GM18520 (cell line): ENCODE data around the gene TMTC1.

Source experiments
- ATAC-seq: cut with Tn5 transposase; IDR thresholded peaks from one replicate; pipeline ENCODE4 v1.9.1; 2021; ENCODE audit not compliant: unreplicated experiment

The TMTC1 gene

DNA sequence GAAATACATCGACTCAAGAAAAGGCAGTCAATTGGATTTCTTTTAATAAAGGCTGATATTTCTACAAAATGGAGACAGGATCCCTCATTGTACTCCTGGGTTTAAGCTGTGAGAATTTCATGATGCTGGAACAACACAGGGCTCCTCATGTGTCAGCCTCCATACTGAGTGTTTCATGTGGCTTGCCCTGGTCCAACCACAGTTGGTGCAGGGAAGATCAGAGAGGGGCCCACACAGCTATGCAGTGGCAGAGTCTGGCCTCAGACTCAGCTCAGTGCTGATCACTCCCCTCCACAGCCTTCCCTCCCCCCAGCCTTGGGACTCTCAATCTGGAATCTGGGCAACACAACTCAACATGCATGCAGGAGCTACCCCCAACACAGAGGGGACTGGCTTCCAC lies 163.7 kb downstream of the TMTC1 start:
- ATAC-seq, result no peak

DNA sequence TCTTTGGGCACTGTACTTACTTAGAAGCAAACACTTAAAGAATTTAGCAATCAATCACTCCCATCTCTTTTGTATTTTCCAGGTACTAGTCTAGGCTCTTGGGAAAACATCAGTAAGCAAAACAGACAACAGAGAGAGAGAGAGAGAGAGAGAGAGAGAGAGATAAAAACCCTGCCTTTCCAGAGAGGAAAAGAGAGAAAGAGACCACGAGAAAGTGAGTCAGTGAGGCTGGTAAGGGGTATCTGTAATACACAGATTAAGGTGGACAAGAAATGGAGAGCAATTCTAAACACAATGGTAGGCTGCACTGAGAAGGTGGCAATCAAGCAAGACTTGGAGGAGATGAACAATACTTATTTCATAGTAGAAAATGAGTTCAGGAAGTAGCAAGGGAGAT lies 166.3 kb downstream of the TMTC1 start:
- ATAC-seq, result no peak

DNA sequence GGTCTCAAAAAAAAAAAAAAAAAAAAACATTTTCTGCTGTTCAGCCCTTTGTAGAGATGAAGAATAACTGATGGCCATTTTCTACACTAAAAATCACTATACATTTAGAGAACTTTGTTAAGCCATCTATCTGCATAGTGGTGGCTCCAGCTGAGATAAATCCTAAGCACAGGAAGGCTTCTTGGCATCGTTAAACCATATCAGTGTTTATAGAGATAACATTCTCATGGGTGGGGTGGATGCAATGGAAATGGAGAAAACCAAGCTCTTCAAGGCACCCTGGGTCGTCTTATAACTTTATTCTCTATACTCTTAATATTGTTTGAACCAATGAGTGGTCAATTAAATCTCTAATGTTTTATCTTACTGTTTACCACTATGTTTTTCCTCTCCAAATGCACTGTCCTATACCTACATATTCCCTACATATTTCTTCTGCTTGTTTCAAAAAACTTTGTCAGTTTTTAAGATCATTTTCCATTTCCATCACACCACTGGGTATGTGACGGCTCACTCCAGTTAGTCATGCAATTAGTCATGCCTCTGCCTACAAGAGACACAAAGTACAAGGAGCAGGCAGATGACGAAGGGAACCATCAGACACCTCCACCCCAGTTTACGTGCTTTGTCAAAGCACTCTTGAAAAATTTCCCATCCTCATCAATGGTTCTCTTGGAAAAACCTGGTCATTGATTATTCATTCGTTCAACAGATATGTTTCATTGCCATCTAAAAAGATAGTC lies 166.9 kb downstream of the TMTC1 start:
- no peak for ATAC-seq

DNA sequence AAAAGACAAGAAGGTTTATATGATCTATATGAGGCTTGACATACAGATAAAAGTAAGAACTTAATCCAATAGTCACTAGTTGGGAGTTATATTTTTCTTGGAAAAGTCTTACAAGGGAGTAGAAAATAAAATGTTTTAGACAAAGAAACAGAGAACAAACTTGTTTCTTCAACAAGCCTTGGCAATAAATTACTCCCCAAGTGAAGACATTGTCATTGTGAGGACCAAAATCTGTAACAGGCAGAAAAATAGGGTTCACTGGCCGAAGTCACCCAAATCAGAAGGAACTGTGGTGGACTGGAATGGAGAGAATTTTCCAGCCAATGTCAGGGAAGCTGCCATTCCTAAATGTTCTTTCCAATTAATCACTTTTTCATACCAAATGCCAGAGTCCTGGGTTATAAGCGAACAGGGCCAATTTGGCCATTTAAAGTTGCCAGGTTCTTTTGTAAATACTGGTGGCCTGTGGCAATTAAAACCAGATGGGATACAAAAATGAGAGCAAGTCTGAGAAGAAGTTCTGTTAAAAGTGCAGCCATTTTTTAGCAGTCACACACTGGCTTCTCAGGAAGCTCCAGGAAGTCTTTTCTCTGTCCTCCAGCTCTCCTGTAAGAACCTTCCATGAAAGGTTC lies 168.9 kb downstream of the TMTC1 start:
- ATAC-seq, result no peak

DNA sequence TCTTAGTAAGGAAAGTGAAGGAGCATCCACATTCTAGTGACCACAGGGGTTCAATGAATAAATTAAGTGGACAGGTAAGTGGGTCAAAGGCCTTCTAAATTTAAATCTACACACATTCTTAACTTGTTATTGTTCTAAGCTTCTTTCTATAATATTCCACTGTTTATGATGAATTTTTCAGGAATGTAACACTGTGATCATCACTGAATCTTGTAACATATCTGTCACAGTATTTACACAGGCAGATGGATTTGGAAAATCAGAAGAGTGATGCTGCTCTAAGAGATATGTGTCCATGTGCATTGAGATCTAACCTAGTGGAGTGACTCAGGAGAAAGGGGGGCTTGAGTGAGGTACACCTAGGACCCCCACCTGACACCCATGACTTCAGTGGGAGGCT lies 170.8 kb downstream of the TMTC1 start:
- ATAC-seq, result no peak

DNA sequence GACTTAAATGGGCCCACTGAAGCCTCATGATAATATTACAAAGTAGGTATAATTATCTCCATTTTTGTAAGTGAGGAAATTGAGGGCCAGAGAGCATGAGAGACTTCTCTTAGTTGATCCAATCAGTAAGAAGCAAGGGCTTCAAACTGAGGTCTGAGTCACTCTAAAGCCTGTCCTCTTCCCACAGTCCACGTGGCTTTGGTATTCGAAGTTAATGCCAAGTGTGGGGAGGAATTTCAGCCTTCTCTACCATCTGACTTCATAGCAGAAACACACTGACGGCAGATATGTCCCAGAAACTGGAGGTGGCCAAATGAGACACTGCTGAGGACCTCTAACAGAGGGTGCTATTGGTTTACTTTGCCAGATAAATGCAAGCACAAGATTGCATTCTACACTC lies 171.8 kb downstream of the TMTC1 start:
- no peak for ATAC-seq

DNA sequence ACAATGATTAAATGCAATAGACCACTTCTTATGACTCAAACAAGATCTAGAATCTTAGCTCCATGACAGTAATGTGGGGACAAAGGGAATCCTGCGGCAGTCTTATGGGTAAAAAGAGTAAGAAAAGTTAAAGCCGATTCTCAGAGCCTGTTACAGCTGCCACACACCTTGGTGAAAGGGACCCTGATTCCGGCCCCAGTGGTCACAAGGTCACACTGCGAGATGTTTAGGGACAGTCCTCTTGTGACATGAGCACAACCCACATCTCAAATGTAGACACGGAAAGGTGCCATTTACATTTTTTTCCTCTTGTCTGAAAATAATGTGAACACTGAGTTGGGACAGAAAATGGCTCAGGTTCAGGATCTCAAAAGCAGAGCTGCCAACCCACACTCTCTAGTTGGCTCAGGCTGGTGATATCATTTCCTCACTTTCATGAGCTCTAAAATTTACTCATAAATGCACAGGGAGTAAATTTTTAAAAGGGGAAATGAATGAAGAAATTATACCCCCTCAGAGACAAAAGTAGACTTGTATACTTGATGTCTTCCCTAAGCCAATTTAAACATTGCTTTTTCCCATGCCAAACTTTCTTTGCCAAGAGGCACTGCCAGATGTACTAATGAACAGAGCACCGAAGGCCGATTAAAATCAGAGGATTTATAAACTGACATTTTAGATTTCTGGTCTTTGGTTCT lies 173.1 kb downstream of the TMTC1 start:
- ATAC-seq, result no peak

DNA sequence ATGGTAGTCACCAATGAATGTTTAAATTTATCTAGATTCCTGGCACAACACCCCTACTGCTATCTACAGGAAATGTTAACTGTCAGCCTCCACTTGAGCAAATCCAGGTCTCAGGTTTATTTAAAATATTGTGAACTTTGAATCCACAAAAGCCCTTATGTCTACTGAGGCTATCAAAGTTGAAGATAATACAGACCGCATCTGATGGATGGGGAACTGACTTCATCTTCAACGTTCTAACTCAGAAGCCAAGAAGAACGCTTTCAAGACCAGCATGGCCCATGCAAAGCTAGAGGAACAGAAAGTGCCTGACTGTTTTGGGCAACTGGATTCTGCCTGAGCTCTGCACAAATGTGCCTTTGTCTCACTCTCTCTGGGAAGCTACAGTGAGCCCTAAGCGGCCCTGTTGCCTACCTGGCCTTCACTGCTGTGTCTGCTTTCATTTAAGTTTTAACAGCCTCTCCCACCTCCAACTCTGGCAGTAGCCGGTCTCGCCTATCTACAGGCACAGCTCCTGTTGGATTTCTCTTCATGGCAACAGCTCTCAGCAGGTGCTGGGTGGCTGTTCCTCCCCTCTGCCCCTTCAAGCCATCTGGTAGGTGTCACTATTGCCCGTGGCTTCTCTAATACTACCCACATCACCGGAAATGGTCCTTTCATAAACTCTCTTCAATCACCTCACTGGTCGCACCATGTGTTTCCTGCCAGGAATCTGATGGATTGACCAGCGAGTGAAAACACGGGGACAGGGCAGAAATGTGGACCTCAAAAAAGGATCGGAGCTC lies 174.1 kb downstream of the TMTC1 start:
- no peak for ATAC-seq

- ATAC-seq, result no peak
These were observed 175.2 kb downstream of the TMTC1 start for GRCh38 chr12:29608581-29608980.

DNA sequence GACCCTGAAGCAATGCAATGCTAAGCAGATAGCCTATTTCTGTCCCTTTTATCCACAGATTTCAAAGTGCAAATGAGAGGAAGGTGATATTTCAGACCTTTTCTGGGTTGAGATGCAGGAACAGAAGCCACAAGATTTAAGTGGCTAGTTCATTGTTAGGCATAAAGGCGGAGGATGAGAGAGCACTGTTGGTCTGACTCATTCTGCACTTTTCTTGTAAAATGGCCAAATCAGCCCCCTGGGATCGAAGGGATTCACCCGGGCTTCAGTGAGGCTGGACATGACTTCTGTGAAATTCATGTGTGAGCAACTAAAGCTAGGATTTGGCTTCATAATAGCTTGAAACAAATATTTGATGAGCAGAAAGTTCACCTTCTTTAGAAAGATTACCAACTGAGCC lies 184.4 kb downstream of the TMTC1 start:
- ATAC-seq, result no peak

DNA sequence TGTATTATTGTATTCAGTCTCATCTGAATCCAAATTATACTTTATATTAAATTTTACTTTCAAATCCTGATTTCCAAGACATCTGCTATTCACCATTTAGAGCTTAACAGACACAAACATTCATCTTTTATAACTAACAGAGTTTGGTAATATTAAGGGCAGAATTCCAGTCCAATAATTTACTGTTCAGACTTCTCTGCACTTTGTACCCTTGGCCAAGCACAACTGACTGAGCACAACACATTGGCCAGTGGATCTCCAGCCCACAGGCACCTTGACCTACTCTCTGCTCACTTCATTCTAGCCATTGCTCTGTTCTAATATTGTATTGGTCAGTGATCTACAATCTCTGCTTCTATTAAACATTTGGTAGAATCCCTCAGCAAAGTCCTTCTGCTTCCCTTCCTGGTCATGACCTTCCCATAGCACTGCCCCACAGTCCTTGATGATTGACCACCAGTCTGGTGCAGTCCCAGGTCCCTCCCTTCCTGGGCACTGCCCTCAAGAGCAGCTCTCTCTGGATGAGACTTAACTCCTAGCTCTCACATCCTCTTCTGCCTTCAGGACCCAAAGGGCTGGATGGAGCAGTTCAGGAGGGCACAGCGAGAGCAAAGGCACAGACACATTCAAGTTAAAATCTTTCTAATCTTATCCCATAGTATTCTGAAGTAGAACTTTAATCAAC lies 188.5 kb downstream of the TMTC1 start:
- no peak for ATAC-seq

DNA sequence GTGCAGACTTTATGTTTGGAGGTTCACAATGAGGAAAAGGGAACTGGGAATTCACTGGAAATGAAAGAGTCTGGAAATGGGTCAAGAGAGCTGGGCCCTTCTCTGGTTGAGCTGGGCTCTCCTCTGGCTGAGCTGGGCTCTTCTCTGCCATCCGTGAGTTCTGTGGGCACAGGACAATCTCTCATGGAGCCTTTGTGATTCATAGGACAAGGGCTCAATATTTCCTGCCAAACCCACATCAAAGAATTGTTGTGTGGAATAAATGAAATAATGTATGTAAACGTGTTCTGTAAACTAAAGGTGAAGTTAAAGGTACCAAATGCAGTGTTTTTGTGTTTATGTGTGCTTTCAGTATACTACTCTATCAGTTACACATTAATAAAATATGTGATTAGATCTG lies 190.7 kb downstream of the TMTC1 start:
- ATAC-seq, result no peak

GRCh38 chr12:29591140-29592020 lies 192.4 kb downstream of the TMTC1 start:
- no peak for ATAC-seq

GRCh38 chr12:29589851-29590250 lies 193.9 kb downstream of the TMTC1 start:
- ATAC-seq, result no peak

GRCh38 chr12:29589286-29589820 lies 194.4 kb downstream of the TMTC1 start:
- ATAC-seq, result no peak

DNA sequence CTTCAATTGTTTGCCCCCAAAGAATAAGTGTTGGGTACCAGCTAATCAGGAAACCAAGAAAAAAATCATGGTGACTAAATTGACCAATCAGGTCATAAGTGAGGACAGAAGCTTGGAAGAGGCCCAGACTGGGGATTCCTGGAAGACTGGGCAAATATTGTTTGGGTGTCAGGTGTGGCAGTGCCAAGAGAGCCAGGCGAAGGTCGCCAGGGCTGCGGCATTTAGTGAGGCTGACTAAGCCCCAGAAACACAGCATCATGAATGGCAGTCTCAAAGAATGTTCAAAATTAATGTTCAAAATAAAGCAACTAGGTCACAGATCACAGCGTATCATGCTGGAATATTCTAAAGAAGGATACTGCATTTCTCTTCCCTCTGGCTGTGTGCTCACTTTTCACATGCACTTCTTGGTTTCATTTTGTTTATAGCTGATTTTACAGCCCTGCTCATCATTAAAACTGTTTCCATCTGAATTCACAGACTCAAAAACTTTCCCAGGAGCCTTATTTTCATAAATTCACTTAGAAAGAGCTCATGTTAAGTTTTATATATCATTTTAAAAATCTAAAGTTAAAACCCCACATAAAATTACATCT lies 201.0 kb downstream of the TMTC1 start:
- ATAC-seq, result no peak

DNA sequence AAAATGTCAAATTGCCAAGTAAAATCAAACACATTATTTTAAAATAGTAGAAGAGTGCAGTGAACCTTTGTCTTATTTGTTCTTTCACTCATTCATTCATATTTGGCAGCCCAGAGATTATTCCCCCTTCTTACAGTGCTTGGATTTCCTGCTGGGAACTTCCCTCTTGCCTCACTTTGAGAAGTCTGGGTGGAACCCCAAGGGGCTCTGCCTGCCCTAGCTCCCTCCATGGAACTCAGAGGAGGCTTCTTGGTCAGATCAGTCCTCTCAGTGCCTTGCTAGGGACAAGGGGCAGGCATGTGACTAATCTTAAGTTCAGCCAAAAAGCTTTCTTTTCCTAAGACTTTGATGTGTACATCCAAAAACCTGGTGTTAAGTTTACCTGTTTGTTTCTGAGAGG lies 201.6 kb downstream of the TMTC1 start:
- no peak for ATAC-seq

DNA sequence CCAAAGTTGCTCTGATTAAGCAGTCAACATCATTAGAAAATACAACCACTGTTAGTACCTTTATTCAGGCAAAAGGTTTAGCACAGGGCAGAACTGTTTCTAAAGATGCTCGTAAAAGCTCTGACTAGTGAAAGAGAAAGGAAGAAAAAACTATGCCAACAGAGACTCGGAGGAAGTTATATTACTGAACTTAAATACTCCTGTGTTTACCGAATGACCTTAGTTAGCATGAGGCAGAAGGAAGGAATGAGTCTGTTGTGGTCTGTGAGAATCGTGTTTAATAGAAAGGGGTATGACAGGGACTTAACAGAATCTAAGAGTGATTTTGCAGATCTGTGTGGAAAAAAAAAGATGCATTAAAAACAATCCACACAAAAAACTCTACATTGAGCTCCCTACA lies 202.1 kb downstream of the TMTC1 start:
- ATAC-seq, result no peak

DNA sequence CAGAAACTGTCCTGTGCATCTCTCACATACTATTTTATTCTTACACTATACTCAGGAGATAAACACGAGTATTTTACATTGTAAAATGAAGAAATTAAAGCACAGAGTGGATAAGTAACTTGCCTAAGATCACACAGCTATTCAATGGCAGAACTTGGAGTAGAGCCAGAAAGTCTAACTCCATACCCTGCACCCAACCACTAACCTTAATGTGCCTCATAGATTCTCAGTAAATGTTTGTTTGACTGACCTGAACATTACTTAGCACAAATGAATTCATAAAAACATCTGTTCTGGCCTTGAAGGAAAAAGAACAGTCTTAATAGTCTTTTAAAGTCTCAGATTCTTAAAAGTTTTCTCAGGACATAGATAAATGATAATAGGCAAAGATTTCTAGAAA lies 202.8 kb downstream of the TMTC1 start:
- ATAC-seq, result no peak
